ENCODE results near the gene TPPP3. TPM values are rescaled to one million over a fixed set of nuclear protein-coding genes. Genes with fewer than 3 reads are reported as not detected.

The TPPP3 gene
- total RNA-seq, 1 donor from 2014 or later: 39.3 TPM

GRCh38 chr16:67432506-67432890 lies 39.2 kb upstream of the TPPP3 start:
- TF ChIP-seq, protein P1, sequence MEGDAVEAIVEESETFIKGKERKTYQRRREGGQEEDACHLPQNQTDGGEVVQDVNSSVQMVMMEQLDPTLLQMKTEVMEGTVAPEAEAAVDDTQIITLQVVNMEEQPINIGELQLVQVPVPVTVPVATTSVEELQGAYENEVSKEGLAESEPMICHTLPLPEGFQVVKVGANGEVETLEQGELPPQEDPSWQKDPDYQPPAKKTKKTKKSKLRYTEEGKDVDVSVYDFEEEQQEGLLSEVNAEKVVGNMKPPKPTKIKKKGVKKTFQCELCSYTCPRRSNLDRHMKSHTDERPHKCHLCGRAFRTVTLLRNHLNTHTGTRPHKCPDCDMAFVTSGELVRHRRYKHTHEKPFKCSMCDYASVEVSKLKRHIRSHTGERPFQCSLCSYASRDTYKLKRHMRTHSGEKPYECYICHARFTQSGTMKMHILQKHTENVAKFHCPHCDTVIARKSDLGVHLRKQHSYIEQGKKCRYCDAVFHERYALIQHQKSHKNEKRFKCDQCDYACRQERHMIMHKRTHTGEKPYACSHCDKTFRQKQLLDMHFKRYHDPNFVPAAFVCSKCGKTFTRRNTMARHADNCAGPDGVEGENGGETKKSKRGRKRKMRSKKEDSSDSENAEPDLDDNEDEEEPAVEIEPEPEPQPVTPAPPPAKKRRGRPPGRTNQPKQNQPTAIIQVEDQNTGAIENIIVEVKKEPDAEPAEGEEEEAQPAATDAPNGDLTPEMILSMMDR (conservative IDR thresholded peaks at IDR 0.05): no peak
- peak overlapping the region; percentile 84 for H3K4me3 Mint-ChIP-seq

DNA sequence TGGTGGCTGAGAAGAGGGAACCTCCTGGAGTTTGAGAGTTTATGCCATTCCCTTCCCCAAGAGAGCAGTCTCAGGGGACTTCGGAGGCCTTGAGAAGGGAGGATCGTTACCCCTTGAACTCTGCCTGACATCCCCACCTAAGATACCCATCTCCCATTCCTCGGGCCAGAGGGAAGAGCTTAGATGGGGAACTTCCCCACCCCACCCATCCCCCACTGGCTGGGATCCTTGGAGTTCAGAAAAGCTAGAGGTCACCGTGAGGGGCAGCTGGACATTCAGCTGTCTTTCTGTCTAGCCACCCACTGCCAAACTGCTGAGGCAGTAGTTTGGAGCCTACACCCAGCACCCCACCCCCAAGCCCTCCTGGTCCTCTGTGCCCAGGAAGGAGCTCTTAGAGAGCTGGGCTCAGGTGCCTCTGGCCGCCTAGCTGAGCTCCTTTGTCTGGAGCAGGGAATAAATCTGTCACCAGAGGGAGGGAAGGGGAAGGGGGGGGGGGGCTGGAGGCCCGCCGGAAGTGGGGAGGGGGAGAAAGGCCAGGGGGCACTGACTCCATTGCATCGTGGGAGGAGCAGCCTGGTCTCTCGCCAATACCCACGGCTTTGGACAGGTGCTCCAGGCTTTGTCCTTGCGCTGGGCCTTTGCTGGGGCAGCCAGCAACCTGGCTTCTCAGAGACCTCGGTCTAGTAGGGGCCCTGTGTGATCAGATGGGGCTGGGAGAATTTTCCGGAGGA lies 38.6 kb upstream of the TPPP3 start:
- H3K4me1 Mint-ChIP-seq (ENCODE audit: unreplicated experiment): peaks cover 19% of the 10 kb centered on the region
- H3K36me3 Mint-ChIP-seq: peaks cover under 1% of the 10 kb centered on the region
- DNase-seq (ENCODE audit: extremely low spot score, unreplicated experiment): no peak
- peak overlapping the region; percentile 73 for H3K27ac Mint-ChIP-seq
- no peaks in the 10 kb centered on the region for H3K9me3 Mint-ChIP-seq
- peak overlapping the region; percentile 84 for H3K4me3 Mint-ChIP-seq
- TF ChIP-seq, protein P1 (conservative IDR thresholded peaks at IDR 0.05): no peak
- peaks cover 36% of the 10 kb centered on the region for H3K27me3 Mint-ChIP-seq

More at GRCh38 chr16:67432506-67432890, 39.2 kb upstream of the TPPP3 start:
- Mint-ChIP-seq H3K36me3 (peaks cover 3% of the 10 kb centered on the region), H3K27me3 (peaks cover 33% of the 10 kb centered on the region), H3K27ac (peak overlapping the region; percentile 73), H3K4me1 (ENCODE audit: unreplicated experiment) (peaks cover 19% of the 10 kb centered on the region), H3K9me3 (no peaks in the 10 kb centered on the region)
- no peak for DNase-seq (ENCODE audit: extremely low spot score, unreplicated experiment)

DNA sequence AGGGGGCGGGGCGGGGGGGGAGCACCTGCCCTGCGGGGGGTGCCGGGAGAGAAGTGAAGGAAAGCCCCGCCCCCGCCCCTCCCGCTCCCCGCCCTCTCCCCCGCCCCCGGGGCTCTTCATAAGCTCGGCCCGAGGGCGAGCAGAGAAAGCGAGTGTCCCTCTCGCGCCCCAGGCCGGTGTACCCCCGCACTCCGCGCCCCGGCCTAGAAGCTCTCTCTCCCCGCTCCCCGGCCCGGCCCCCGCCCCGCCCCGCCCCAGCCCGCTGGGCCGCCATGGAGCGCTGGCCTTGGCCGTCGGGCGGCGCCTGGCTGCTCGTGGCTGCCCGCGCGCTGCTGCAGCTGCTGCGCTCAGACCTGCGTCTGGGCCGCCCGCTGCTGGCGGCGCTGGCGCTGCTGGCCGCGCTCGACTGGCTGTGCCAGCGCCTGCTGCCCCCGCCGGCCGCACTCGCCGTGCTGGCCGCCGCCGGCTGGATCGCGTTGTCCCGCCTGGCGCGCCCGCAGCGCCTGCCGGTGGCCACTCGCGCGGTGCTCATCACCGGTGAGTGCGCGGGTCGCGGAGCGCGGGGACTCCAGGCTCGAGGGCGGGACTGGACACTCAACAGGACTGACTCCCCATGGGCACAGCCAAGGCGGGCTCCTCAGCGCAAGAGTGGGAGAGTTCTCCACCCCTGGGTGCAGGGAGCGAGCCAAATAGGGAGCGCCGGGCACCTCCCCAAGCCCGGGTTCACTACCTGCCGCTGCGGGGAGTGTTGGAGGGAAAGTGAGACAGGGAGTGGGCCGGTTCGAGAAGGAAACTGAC lies 37.9 kb upstream of the TPPP3 start, which contains the start of gene HSD11B2:
Gene HSD11B2 (plus strand): TSS at position 145 of the 798 bp plus-strand sequence. CDS start 128 bp downstream, at position 273.
- no peaks in the 10 kb centered on the region for H3K36me3 Mint-ChIP-seq
- peak within 1 kb of the TSS; percentile 86 for H3K4me3 Mint-ChIP-seq
- no peak for DNase-seq (ENCODE audit: extremely low spot score, unreplicated experiment)
- TF ChIP-seq, protein P1 (conservative IDR thresholded peaks at IDR 0.05): no peak
- H3K27ac Mint-ChIP-seq: peak within 1 kb of the TSS; percentile 62
- H3K9me3 Mint-ChIP-seq: no peaks in the 10 kb centered on the region
- H3K27me3 Mint-ChIP-seq: peaks cover 41% of the 10 kb centered on the region
- H3K4me1 Mint-ChIP-seq (ENCODE audit: unreplicated experiment): peaks cover 19% of the 10 kb centered on the region

DNA sequence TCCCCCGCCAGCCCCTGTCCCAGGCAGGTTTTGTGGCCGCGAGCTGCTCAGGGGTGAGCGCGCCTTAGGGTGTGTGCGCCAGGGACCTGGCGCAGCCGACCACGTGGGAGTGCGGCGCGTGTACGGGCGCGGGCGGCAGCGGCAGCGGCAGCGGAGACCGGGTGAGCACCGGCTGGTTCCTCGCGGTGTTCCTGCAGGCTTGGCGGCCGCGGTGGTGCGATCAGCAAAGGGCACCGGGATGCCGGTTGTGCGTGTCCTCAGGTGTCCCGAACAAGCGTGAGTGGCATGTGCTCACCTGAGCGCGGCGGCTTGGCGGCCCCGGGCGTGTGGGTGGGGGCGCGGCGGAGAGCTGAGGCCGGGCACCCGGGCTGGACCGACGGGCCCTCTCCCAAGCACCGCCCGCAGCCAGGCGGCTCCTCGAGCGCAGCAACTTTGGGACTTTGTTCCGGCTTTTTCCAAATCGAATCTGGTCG lies 37.2 kb upstream of the TPPP3 start:
- Mint-ChIP-seq H3K27ac (peak overlapping the region; percentile 62), H3K4me1 (ENCODE audit: unreplicated experiment) (peaks cover 21% of the 10 kb centered on the region), H3K4me3 (peak overlapping the region; percentile 86), H3K27me3 (peaks cover 43% of the 10 kb centered on the region), H3K9me3 (no peaks in the 10 kb centered on the region), H3K36me3 (no peaks in the 10 kb centered on the region)
- DNase-seq (ENCODE audit: extremely low spot score, unreplicated experiment): no peak
- TF ChIP-seq, protein P1 (conservative IDR thresholded peaks at IDR 0.05): no peak

DNA sequence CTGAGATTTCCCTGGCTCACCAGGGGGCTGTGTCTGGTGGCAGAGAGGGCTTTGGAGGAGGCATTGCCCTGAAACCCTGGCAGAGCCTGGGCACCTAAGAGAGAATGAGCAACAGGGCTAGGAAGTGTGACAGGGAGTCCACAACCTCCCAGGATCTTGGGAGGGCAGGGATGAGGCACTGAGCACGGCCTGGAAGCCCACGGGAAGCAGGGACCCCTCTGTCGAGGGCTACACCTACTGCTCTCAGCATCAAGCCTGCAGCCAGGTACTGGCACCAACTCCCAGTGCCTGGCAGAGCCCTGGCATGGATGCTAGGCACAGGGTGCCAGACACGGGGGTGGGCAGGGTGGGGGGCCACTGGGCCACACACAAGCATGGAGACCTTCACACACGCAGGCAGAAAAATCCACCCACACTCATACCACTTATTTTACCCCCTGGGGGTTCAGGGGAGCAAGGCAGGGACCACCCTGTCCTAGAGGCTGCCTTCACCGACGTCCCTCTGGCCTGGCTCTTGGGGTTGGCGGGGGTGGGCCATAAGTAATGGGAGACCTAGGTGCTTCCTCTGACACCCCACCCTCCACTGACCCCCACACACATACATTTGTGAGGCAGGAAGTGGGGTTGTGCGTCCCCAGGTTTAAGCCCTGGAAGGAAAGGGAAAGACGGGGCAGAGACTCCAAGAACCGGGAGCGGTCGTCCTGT lies 36.7 kb upstream of the TPPP3 start:
- H3K4me3 Mint-ChIP-seq: peak overlapping the region; percentile 86
- H3K36me3 Mint-ChIP-seq: no peaks in the 10 kb centered on the region
- no peaks in the 10 kb centered on the region for H3K9me3 Mint-ChIP-seq
- H3K27ac Mint-ChIP-seq: peak overlapping the region; percentile 66
- H3K4me1 Mint-ChIP-seq (ENCODE audit: unreplicated experiment): peaks cover 27% of the 10 kb centered on the region
- no peak for DNase-seq (ENCODE audit: extremely low spot score, unreplicated experiment)
- TF ChIP-seq, protein P1 (conservative IDR thresholded peaks at IDR 0.05): no peak
- peaks cover 49% of the 10 kb centered on the region for H3K27me3 Mint-ChIP-seq

Measured in type B pancreatic cell (in vitro differentiated cells).